Measurements from ENCODE around the gene ZNF593.

The ZNF593 gene

GRCh38 chr1:26164861-26165842 is 4.6 kb upstream of the ZNF593 start:
- H3K4me3 ChIP-seq (ENCODE audit: low read depth, low read length) = no peak overlapping the region
- no peak for TF ChIP-seq CTCF (IDR thresholded peaks at IDR 0.05; ENCODE audit: borderline replicate concordance, insufficient read depth, low read depth, low read length)

GRCh38 chr1:26166719-26167281 is 2.9 kb upstream of the ZNF593 start:
- H3K4me3 ChIP-seq (ENCODE audit: low read depth, low read length) = no peak overlapping the region
- TF ChIP-seq CTCF (IDR thresholded peaks at IDR 0.05; ENCODE audit: borderline replicate concordance, insufficient read depth, low read depth, low read length) = no peak

- TF ChIP-seq CTCF (IDR thresholded peaks at IDR 0.05; ENCODE audit: borderline replicate concordance, insufficient read depth, low read depth, low read length) = no peak
These were observed 1.1 kb upstream of the ZNF593 start, which contains the start of gene C1orf232 for GRCh38 chr1:26168410-26169197. C1orf232 (minus strand) TSS chr1:26168963; CDS start chr1:26168499, 464 bp downstream.

GRCh38 chr1:26169198-26169554 is 532 bp upstream of the ZNF593 start:
- no peak for TF ChIP-seq CTCF (IDR thresholded peaks at IDR 0.05; ENCODE audit: borderline replicate concordance, insufficient read depth, low read depth, low read length)
- H3K4me3 ChIP-seq (ENCODE audit: low read depth, low read length) = peak overlapping the region; percentile 93

More at GRCh38 chr1:26168410-26169197, 1.1 kb upstream of the ZNF593 start, which contains the start of gene C1orf232:
- H3K4me3 ChIP-seq (ENCODE audit: low read depth, low read length) = peak within 1 kb of the TSS; percentile 93

DNA sequence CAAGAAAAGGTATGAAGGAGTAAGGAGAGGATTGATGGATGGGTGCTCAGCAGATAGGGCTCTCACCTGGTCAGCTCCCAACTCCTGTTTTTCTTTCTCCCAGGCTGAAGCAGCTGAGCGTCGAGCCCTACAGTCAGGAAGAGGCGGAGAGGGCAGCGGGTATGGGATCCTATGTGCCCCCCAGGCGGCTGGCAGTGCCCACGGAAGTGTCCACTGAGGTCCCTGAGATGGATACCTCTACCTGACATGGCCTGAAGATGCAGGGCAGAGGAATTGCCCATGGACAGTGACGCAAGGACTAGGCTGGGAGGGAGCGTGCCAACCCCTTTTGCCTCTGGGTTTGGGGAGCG is 739 bp downstream of the ZNF593 start:
- no peak for TF ChIP-seq CTCF (IDR thresholded peaks at IDR 0.05; ENCODE audit: borderline replicate concordance, insufficient read depth, low read depth, low read length)
- peak overlapping the region; percentile 93 for H3K4me3 ChIP-seq (ENCODE audit: low read depth, low read length)

- TF ChIP-seq CTCF (IDR thresholded peaks at IDR 0.05; ENCODE audit: borderline replicate concordance, insufficient read depth, low read depth, low read length) = no peak
- peak within 1 kb of the TSS; percentile 93 for H3K4me3 ChIP-seq (ENCODE audit: low read depth, low read length)
These were observed 1.7 kb downstream of the ZNF593 start, which contains the start of gene ZNF593OS for GRCh38 chr1:26171084-26172072. ZNF593OS (minus strand) TSS chr1:26171832; CDS start chr1:26171661, 171 bp downstream.
